HG03060 (cell line): ENCODE data around the gene BZW2.

Experiments
- ATAC-seq: cut with Tn5 transposase; IDR thresholded peaks from one replicate; pipeline ENCODE4 v1.9.1; 2021; ENCODE audit warnings: low read depth, moderate number of reproducible peaks; ENCODE audit not compliant: unreplicated experiment

The BZW2 gene

DNA sequence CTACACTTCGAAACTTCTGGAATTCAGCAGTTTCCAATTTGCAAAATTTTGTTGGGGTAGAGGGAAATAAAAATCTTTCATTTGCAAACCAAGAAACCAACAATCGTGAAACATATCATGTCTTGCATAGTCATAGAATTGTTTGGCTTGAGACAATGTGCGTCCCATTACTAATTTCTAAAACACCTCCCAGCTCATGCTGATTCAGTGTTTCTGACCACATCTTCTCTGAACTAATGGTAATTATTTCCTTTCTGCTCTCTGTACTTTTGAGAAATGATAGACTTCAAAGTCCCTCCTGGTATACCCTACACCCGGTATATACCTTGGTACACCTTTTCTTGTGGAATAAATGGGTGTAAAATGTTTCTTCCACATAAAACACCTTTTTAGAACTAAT is 65.7 kb downstream of the BZW2 start:
- ATAC-seq = no peak

DNA sequence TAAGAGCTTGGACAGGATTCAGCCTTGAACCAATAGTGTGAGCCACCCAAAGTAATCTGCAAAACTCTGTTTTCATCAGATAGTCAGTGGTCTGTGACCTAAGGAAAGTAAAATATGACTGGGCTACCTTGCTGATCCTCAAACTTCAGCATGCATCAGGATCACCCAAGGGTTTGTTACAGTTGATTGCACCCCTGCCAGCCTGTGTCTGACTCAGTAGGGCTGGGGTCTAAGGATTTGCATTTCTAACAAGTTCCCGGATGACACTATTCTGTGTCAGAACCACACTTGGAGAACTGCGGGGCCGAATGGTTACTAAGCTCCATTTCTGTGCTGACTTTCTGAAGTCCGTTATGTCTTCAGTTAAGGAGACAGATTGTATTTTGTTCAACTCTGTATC is 66.9 kb downstream of the BZW2 start:
- no peak for ATAC-seq

- ATAC-seq = no peak
These were observed 69.9 kb downstream of the BZW2 start for GRCh38 chr7:16715928-16716327.

DNA sequence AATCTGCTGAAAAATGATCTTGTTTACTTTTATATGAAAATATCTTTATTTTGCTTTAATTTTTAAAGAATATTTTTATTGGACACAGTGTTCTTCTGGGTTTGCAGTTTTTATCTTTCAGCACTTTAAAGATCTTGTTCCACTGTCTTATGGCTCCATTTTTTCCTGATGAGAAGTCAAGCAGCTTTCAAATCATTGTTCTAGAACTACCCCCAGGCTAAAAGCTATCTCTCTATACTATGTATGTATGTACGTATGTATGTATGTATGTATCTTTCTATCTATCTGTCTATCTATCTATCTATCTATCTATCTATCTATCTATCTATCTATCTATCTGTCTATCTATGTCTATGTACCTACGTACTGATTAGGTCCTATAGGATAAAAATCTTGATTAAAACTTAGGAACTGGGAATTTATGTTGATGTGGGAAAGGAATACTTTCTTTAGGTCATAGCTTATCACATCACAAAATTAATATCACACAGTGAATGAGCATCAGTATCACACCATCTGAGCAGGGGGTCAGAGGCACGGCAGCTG is 72.2 kb downstream of the BZW2 start:
- no peak for ATAC-seq

- no peak for ATAC-seq
These were observed 73.7 kb downstream of the BZW2 start for GRCh38 chr7:16719699-16720098.

DNA sequence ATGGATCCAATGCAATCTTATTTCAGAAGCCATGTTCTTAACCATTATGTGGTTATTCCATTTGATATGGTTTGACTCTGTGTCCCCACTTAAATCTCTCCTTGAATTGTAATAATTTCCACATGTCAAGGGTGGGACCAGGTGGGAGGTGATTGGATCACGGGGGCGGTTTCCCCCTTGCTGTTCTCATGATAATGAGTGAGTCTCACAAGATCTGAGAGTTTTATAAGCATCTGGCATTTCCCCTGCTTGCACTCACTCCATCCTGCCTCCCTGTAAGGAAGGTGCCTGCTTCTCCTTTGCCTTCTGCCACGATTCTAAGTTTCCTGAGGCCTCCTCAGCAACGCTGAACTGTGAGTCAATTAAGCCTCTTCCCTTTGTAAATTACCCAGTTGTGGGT is 75.6 kb downstream of the BZW2 start:
- ATAC-seq = no peak

DNA sequence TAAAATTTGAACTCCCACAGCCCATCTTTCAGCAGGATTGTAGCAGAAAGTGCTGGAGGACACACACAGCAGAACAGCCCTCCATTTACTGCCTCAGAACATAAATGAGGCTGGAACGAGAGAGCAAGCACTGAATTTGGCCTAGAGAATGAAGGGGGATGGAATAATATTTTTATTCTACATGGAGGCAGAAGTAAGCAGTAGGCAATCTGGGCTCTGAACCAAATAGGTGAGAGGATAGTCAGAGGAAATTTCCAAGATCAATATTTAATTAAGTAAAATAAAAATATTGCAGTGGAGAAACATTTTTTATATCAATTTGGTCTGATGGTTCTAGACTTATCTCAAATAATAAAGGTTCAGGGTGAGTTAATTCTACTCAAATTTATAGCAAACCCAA is 78.4 kb downstream of the BZW2 start:
- ATAC-seq = no peak

- no peak for ATAC-seq
These were observed 80.2 kb downstream of the BZW2 start for GRCh38 chr7:16726189-16726588.

- ATAC-seq = no peak
These were observed 81.8 kb downstream of the BZW2 start for GRCh38 chr7:16727736-16728135.

DNA sequence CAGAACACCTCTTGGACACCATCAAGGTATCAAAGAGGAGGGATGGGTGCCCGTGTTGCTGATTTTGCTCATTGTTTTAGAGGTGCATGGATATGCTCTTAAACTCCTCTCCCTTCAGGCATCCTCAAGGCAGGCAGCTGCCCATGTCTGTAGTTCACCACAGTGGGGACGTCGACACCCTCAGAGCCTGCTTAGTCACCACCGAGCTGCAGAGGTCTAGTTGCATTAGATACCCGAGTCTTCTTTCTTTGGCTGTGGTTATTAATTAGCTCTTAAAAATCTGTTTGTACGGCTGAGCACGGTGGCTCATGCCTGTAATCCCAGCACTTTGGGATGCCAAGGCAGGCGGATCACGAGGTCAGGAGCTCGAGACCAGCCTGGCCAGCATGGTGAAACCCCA is 82.8 kb downstream of the BZW2 start:
- no peak for ATAC-seq

DNA sequence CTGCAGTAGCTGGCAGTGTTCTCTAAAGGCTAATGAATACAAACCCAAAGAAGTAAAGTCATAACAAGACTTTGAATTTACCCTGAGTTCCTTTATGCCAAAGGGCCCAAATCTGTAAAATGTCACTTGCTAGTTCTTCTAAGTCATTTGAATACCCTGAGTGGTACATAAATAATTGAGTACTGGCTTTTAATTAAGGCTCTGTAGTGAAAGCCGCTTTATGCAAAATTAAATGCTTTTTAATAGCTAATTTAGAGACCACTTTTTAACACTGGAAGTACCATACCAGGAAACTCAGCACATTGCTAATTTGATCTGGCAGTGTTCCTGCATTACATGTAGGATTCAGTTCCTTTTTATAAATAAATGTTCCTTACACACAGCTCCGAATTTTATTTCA is 83.6 kb downstream of the BZW2 start:
- ATAC-seq = no peak

GRCh38 chr7:16730937-16731336 is 85.0 kb downstream of the BZW2 start:
- no peak for ATAC-seq

- no peak for ATAC-seq
These were observed 86.8 kb downstream of the BZW2 start for GRCh38 chr7:16732828-16733227.

- no peak for ATAC-seq
These were observed 88.3 kb downstream of the BZW2 start for GRCh38 chr7:16734148-16734726.

DNA sequence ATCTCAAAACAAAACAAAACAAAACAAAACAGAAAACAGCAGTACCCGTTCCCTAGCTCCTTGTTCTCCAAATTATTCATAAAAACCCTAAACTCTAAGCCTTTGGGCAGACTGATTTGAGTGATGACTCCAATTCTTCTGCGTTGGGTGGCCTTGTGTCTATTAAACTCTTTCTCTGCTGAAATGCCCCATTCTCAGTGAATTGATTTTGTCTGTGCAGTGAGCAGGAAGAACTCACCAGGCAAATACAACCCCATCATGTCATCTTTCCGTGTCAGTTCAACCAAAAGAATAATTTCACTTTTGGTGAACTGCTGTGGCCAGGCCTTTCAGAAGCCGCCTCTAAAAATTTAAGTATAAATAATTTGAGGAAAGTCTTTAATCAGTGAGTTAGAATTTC is 89.0 kb downstream of the BZW2 start:
- ATAC-seq = no peak

DNA sequence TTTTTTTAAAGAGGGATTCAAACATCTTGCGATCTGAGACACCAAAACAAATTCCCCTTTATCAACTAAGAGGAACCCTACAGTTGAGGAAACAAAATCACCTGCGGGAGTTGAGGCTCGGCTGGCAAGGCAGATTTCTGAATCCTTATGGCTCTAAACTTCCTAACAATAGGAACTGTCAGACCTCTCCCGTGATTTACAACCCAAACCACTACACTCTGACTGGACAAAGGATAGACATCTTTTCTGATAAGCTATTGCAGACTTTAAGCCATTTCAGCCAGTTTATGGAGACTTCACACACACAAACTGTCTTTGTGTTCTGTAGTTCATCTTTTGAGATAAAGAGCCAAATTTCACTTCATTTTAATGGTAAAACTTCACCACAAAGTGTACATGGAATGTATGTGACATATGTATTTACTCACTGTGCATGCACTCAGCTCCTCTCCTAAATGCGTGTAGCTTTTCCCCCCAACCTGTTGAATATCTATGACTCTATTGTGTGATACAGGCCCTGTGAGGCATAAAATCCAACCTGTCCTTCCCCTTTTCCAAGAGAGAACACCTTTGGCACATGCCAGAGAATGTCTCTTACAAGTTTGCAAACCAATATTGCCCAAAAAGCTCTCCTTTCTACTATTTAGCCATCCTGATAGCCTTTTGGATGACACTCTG is 92.2 kb downstream of the BZW2 start:
- ATAC-seq = no peak

GRCh38 chr7:16739863-16740622 is 94.1 kb downstream of the BZW2 start:
- no peak for ATAC-seq

DNA sequence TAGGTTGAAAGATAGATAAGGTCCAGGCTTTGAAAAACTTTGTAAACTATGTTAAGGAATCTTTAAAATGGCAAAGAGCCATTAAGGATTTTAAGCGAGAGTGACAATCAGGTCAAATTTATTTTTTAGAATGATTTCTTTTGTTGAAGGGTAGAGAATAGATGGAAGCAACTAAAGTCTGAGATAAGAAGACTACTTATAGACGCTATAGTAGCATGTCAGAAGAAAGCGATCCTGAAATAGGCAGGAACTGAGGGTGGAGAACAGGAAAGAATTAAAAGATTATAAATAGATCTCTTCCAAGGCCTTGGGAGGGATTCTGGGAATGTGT is 94.6 kb downstream of the BZW2 start:
- ATAC-seq = no peak

DNA sequence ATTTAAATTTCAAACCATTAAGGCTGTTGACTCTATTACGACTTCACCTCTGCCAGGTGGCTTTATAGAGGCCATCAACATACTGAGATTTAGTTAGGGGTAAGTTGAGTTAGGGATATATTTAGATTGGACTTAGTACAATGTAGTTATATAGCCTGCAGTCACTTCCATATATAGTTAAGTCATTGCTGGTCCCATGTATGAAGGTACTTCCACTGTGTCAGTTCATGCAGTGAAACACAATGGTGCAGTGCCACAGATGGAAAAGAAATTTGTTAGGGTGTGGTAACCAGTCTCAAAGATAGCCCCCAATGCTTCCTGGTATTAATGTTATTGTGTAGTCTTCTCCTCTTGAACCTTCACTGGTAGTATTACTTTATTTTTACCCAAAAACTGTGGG is 95.0 kb downstream of the BZW2 start:
- ATAC-seq = no peak

DNA sequence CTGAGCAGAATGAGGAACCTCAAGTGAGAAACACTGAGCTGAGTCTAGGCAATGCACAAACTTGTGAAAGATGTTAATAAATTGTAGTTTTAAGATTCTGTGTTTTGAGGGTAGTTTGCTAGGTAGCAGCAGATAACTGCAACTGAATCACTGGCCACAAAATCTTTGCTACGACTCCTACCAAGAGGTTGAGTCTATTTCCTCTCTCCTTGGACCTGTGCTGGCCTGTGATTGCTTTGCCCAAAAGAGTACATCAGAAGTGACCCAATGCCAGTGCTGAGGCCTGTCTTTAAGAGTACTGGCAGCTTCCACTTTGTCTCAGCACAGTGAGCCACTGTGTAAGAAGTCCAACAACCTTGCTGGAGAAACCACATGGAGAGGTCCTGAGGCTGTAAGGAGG is 95.7 kb downstream of the BZW2 start:
- no peak for ATAC-seq

DNA sequence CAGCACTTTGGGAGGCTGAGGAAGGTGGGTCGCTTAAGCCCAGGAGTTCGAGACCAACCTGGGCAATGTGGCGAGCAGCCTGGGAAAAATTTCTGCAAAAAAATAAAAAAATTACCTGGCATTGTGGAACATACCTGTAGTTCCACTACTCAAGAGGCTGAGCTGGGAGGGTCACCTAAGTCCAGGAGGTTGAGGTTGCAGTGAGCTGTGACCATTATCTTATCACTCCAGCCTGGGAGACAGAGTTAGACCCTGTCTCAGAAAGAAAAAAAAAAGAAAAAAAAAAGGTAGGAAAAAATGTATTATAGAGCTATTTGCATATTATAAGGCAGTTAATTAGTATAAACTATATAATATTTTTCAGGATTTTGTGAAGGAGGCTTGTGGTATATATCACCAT is 96.6 kb downstream of the BZW2 start:
- ATAC-seq = no peak

GRCh38 chr7:16743236-16743635 is 97.3 kb downstream of the BZW2 start:
- no peak for ATAC-seq
